Measurements from ENCODE around the gene OSTN.

OSTN gene

GRCh38 chr3:191314109-191314728, 115.2 kb downstream of the OSTN start:
- no peak for DNase-seq (ENCODE audit: low spot score)
